H1 (cell line): ENCODE results near the gene CYP2W1. TPM values are rescaled to one million over a fixed set of nuclear protein-coding genes. Genes with fewer than 3 reads are reported as not detected.

Source experiments
- CTCF ChIA-PET: fragments of 300-600 bp; sonication (Branson Sonifier 250); formaldehyde crosslinking; loops from one replicate; lab custom pipeline; 2021; ENCODE audit not compliant: partially characterized antibody; lab: Charles Lee
- POLR2A ChIA-PET: fragments of 300-600 bp; sonication (Branson Sonifier 250); formaldehyde crosslinking; loops from one replicate; lab custom pipeline; 2021; ENCODE audit warnings: inconsistent platforms; ENCODE audit not compliant: partially characterized antibody; lab: Charles Lee
- DNase-seq, 2 experiments: peaks; one replicate each; pipeline versions ENCODE4 v3.0.0 to v3.0.0-alpha.2; 2010 to 2022; ENCODE audit warnings: low spot score in 2 of 2, low read depth in 1 of 2, mixed read lengths in 1 of 2
- FAIRE-seq: peaks from 2 replicates; lab custom pipeline; 2011; peaks lifted over from hg19 to GRCh38; lab: Jason Lieb, UNC
- H2AFZ ChIP-seq: 2 replicates; pipeline ENCODE4 v1.8.1; 2012; ENCODE audit warnings: low read length, inconsistent platforms
- H2AK5ac ChIP-seq: 2 replicates; pipeline ENCODE4 v1.6.1; 2013; ENCODE audit warnings: low read depth, low read length
- H2BK120ac ChIP-seq: replicated peaks from 2 replicates; pipeline ENCODE3; 2013; ENCODE audit warnings: low read depth, low read length, inconsistent platforms
- H2BK12ac ChIP-seq: 2 replicates; pipeline ENCODE4 v1.6.1; 2013; ENCODE audit warnings: low read depth, low read length
- H2BK15ac ChIP-seq: 2 replicates; pipeline ENCODE4 v1.6.1; 2013; ENCODE audit warnings: low read length
- H2BK20ac ChIP-seq: 2 replicates; pipeline ENCODE4 v1.6.1; 2013; ENCODE audit warnings: low read length
- H2BK5ac ChIP-seq: 2 replicates; pipeline ENCODE4 v1.6.1; 2013; ENCODE audit warnings: low read depth, low read length
- H3K14ac ChIP-seq: 2 replicates; pipeline ENCODE4 v1.6.1; 2013; ENCODE audit warnings: inconsistent platforms; ENCODE audit not compliant: insufficient read length
- H3K18ac ChIP-seq: 2 replicates; pipeline ENCODE4 v1.6.1; 2013; ENCODE audit warnings: low read length; ENCODE audit errors: extremely low read depth
- H3K23ac ChIP-seq: 2 replicates; pipeline ENCODE4 v1.6.1; 2013; ENCODE audit warnings: inconsistent platforms; ENCODE audit not compliant: insufficient read length
- H3K23me2 ChIP-seq: 2 replicates; pipeline ENCODE4 v1.6.1; 2013; ENCODE audit warnings: low read depth, low read length
- H3K27ac ChIP-seq: 2 replicates; pipeline ENCODE4 v1.6.1; 2011; ENCODE audit warnings: low read depth, low read length, inconsistent platforms
- H3K27me3 ChIP-seq, 4 experiments: replicated peaks in 1 of 4; 1 replicate in 1 of 4; 2 replicates in 3 of 4; pipeline versions ENCODE4 v1.6.1 to v1.8.1; 2011 to 2013; ENCODE audit warnings: low read length in 3 of 4, mild to moderate bottlenecking in 3 of 4, inconsistent platforms in 2 of 4, mixed read lengths in 2 of 4, moderate library complexity in 1 of 4; ENCODE audit not compliant: control insufficient read depth in 3 of 4, insufficient read depth in 3 of 4; ENCODE audit errors: extremely low read depth in 1 of 4
- H3K36me3 ChIP-seq, 4 experiments: 2 replicates each; pipeline versions ENCODE4 v1.6.1 to v1.8.1; 2011 to 2013; ENCODE audit warnings: mild to moderate bottlenecking in 4 of 4, low read length in 3 of 4, moderate library complexity in 2 of 4, control low read depth in 1 of 4, inconsistent platforms in 1 of 4; ENCODE audit not compliant: insufficient read depth in 4 of 4, control insufficient read depth in 2 of 4
- H3K4ac ChIP-seq: replicated peaks from 2 replicates; pipeline ENCODE3; 2013; ENCODE audit warnings: low read length, low read depth, mixed read lengths, inconsistent platforms; ENCODE audit not compliant: insufficient read length
- H3K4me1 ChIP-seq, 4 experiments: replicated peaks in 1 of 4; 1 replicate in 1 of 4; 2 replicates in 3 of 4; pipeline versions ENCODE4 v1.6.1 to v1.8.1; 2011 to 2013; ENCODE audit warnings: low read length in 3 of 4, inconsistent platforms in 2 of 4, mixed read lengths in 1 of 4; ENCODE audit not compliant: insufficient read depth in 4 of 4, control insufficient read depth in 3 of 4
- H3K4me2 ChIP-seq, 2 experiments: 2 replicates each; pipeline versions ENCODE4 v1.6.1 to v1.8.1; 2011 to 2013; ENCODE audit warnings: low read depth in 2 of 2, low read length in 2 of 2, control low read depth in 1 of 2, inconsistent platforms in 1 of 2, mild to moderate bottlenecking in 1 of 2; ENCODE audit not compliant: insufficient read depth in 1 of 2
- H3K4me3 ChIP-seq, 4 experiments: fragments of 200-600, 300-600 bp in 1 of 4; sonication (generic), shearing (Covaris generic), sonication (Bioruptor Twin) in 1 of 4; 2 replicates each; pipeline versions ENCODE4 v1.5.1 to v1.8.1; 2011 to 2016; ENCODE audit warnings: low read length in 4 of 4, low read depth in 3 of 4, control low read depth in 2 of 4, inconsistent platforms in 2 of 4, mild to moderate bottlenecking in 2 of 4, mixed read lengths in 1 of 4, moderate library complexity in 1 of 4; ENCODE audit not compliant: insufficient read depth in 2 of 4; ENCODE audit errors: extremely low read depth in 1 of 4
- H3K56ac ChIP-seq: replicated peaks from 2 replicates; pipeline ENCODE3; 2013; ENCODE audit warnings: low read depth, mild to moderate bottlenecking, mixed read lengths, low read length, inconsistent platforms; ENCODE audit not compliant: insufficient read length
- H3K79me1 ChIP-seq: 2 replicates; pipeline ENCODE4 v1.6.1; 2013; ENCODE audit warnings: low read depth, low read length, control low read depth
- H3K79me2 ChIP-seq, 2 experiments: 2 replicates each; pipeline versions ENCODE4 v1.6.1 to v1.8.1; 2012 to 2013; ENCODE audit warnings: low read length in 2 of 2, mild to moderate bottlenecking in 2 of 2, inconsistent platforms in 1 of 2; ENCODE audit not compliant: insufficient read depth in 2 of 2, control insufficient read depth in 1 of 2
- H3K9ac ChIP-seq, 4 experiments: replicated peaks in 1 of 4; 1 replicate in 1 of 4; 2 replicates in 3 of 4; pipeline versions ENCODE4 v1.6.1 to v1.8.1; 2011 to 2013; ENCODE audit warnings: low read depth in 3 of 4, low read length in 3 of 4, control low read depth in 2 of 4, mild to moderate bottlenecking in 2 of 4, moderate library complexity in 2 of 4, inconsistent platforms in 1 of 4; ENCODE audit errors: extremely low read depth in 1 of 4
- H3K9me3 ChIP-seq, 2 experiments: 2 replicates each; pipeline versions ENCODE4 v1.6.1 to v1.8.1; 2012 to 2013; ENCODE audit warnings: mild to moderate bottlenecking in 2 of 2, moderate library complexity in 2 of 2, control low read depth in 1 of 2, inconsistent platforms in 1 of 2, low read depth in 1 of 2, low read length in 1 of 2, mixed read lengths in 1 of 2; ENCODE audit not compliant: insufficient read depth in 2 of 2
- H4K20me1 ChIP-seq, 2 experiments: replicated peaks in 1 of 2; 2 replicates each; pipeline versions ENCODE3 to v1.8.1; 2011 to 2013; ENCODE audit warnings: inconsistent platforms in 2 of 2, low read length in 2 of 2, mild to moderate bottlenecking in 1 of 2; ENCODE audit not compliant: insufficient read depth in 2 of 2, control insufficient read depth in 1 of 2
- H4K5ac ChIP-seq: 2 replicates; pipeline ENCODE4 v1.6.1; 2013; ENCODE audit warnings: low read length, low read depth, mixed read lengths, inconsistent platforms; ENCODE audit not compliant: insufficient read length
- H4K8ac ChIP-seq: 2 replicates; pipeline ENCODE4 v1.8.0; 2013; ENCODE audit warnings: mild to moderate bottlenecking, moderate library complexity, low read length, inconsistent platforms; ENCODE audit not compliant: insufficient read depth; ENCODE audit errors: extremely low read depth
- H4K91ac ChIP-seq: replicated peaks from 2 replicates; pipeline ENCODE3; 2013; ENCODE audit warnings: low read length, mixed read lengths, inconsistent platforms; ENCODE audit not compliant: insufficient read length
- ATF3 ChIP-seq: IDR thresholded peaks from 2 replicates; pipeline ENCODE4 v1.6.1; 2011; ENCODE audit warnings: low read depth, mild to moderate bottlenecking, low read length; ENCODE audit not compliant: insufficient read depth
- CTBP2 ChIP-seq: IDR thresholded peaks from 2 replicates; pipeline ENCODE4 v1.7.0; 2011; ENCODE audit warnings: borderline replicate concordance, mild to moderate bottlenecking, moderate library complexity, mixed read lengths, low read length; ENCODE audit not compliant: insufficient read depth, insufficient read length
- E2F6 ChIP-seq: IDR thresholded peaks from 2 replicates; pipeline ENCODE4 v1.6.1; 2012; ENCODE audit warnings: inconsistent platforms
- EGR1 ChIP-seq: IDR thresholded peaks from 2 replicates; pipeline ENCODE4 v1.6.1; 2011; ENCODE audit warnings: low read depth, low read length, borderline replicate concordance
- GTF2F1 ChIP-seq: IDR thresholded peaks from 2 replicates; pipeline ENCODE4 v1.6.1; 2012; ENCODE audit warnings: low read depth, low read length, improper control_type of control experiment, borderline replicate concordance
- KDM5A ChIP-seq: fragments of 200-600 bp; IDR thresholded peaks from 2 replicates; pipeline ENCODE4 v1.7.1; 2012; ENCODE audit warnings: mild to moderate bottlenecking, low read length, inconsistent platforms, mixed read lengths
- NRF1 ChIP-seq: IDR thresholded peaks from 2 replicates; pipeline ENCODE4 v1.6.1; 2011; ENCODE audit warnings: mild to moderate bottlenecking, low read depth, low read length, improper control_type of control experiment
- PHF8 ChIP-seq: fragments of 200-600 bp; sonication (generic); conservative IDR thresholded peaks from 2 replicates; pipeline ENCODE4 v1.7.1; 2012; ENCODE audit warnings: low read depth, mild to moderate bottlenecking, inconsistent platforms, low read length, moderate library complexity
- SP1 ChIP-seq: IDR thresholded peaks from 2 replicates; pipeline ENCODE4 v1.6.1; 2011; ENCODE audit warnings: low read depth, low read length
- SP2 ChIP-seq: IDR thresholded peaks from 2 replicates; pipeline ENCODE4 v1.6.1; 2012; ENCODE audit warnings: mild to moderate bottlenecking, low read length, inconsistent platforms
- WGBS, 2 experiments: shearing (Covaris generic) in 1 of 2; methylation state at CpG; one replicate each; pipeline versions ENCODE4 v1.1.6 to v1.1.7; 2013 to 2015; ENCODE audit warnings: low lambda C conversion rate in 2 of 2, mixed read lengths in 2 of 2, inconsistent platforms in 1 of 2, low coverage in 1 of 2, missing lambda C conversion rate in 1 of 2; ENCODE audit not compliant: insufficient replicate concordance in 2 of 2, insufficient coverage in 1 of 2, insufficient read length in 1 of 2; ENCODE audit errors: extremely low coverage in 1 of 2, missing lambda C conversion rate in 1 of 2; 5-methylcytosine and 5-hydroxymethylcytosine counted together
- polyA plus RNA-seq, 7 experiments: library from polyadenylated mRNA; depleted of rRNA in 3 of 7; stranded (reverse) in 5 of 7; unstranded in 2 of 7; fragments of >200 nt in 5 of 7; fragments of 200-250 nt in 2 of 7; gene quantifications; 1 replicate in 5 of 7; 2 replicates in 1 of 7; 4 replicates in 1 of 7; pipeline versions ENCODE4 v1.2.1 to v1.2.3, GENCODE V29; 2011 to 2013; ENCODE audit warnings: missing spikeins in 2 of 7, mixed read lengths in 2 of 7
- total RNA-seq: library from RNA; stranded (reverse); fragmentation: NEBNext Ultra II Directional; extraction: Animal tissue kit (Norgen Biotek cat#: 25700); gene quantifications from 2 replicates; pipeline ENCODE4 v1.2.1, GENCODE V29; 2021

CYP2W1 gene
- total and polyA plus RNA-seq, 2 of the 8 experiments (the other 6 are each of a cell fraction or from before 2014, with no cell fraction given): not detected

- peak overlapping the region; percentile 68; the same call in 1 of the 2 replicates for H4K8ac ChIP-seq
- no peaks in the 10 kb centered on the region for H4K20me1 ChIP-seq
- H3K4ac ChIP-seq: no peak overlapping the region
- H3K4me1 ChIP-seq: peaks cover 0 to 9% (median 4%) of the 10 kb centered on the region in 4 experiments; a peak in 5 of 7 replicates
- WGBS, 2 experiments: 92% methylated on average over 25 of the region's 39 CpGs; no CpG with 5 or more reads in 1 of the 2 experiments
- no peak overlapping the region for H3K4me2 ChIP-seq
- no peak overlapping the region for H3K56ac ChIP-seq
- H3K23me2 ChIP-seq: no peaks in the 10 kb centered on the region
- H2BK5ac ChIP-seq: no peak overlapping the region
- H3K9ac ChIP-seq: no peak overlapping the region
- no peak overlapping the region for H2AK5ac ChIP-seq
- no peak overlapping the region for H3K27ac ChIP-seq
- H3K23ac ChIP-seq: no peak overlapping the region
- H4K5ac ChIP-seq: no peak overlapping the region
- H3K27me3 ChIP-seq: no peaks in the 10 kb centered on the region
- no peaks in the 10 kb centered on the region for H3K79me1 ChIP-seq
- no peak overlapping the region for H2BK20ac ChIP-seq
- no peak overlapping the region for H3K4me3 ChIP-seq
- no peak for DNase-seq
- no peak overlapping the region for H2AFZ ChIP-seq
- ChIA-PET POLR2A (interaction anchor here (2.4 kb wide), 1 partner anchor 10 kb away, joined by 12 read pairs; the partner anchor contains the start of gene COX19), CTCF (interaction anchor here (0.6 to 1.5 kb wide), 5 partner anchors 9 to 76 kb away, joined by 3 to 8 read pairs (median 3); partner anchors contain the start of gene COX19)
- no peaks in the 10 kb centered on the region for H3K36me3 ChIP-seq
- no peak overlapping the region for H2BK15ac ChIP-seq
- H3K14ac ChIP-seq: no peak overlapping the region
- H4K91ac ChIP-seq: no peak overlapping the region
- no peak for FAIRE-seq
- H3K18ac ChIP-seq: no peak overlapping the region
- H2BK120ac ChIP-seq: no peak overlapping the region
- H2BK12ac ChIP-seq: no peak overlapping the region
- no peaks in the 10 kb centered on the region for H3K9me3 ChIP-seq
- H3K79me2 ChIP-seq: no peaks in the 10 kb centered on the region
- TF ChIP-seq SP1: no peak
- TF ChIP-seq SP2: no peak
- TF ChIP-seq PHF8: no peak
- no peak for TF ChIP-seq KDM5A
- no peak for TF ChIP-seq ATF3
- TF ChIP-seq GTF2F1: no peak
- no peak for TF ChIP-seq CTBP2
- TF ChIP-seq EGR1: no peak
- no peak for TF ChIP-seq NRF1
- no peak for TF ChIP-seq E2F6
Measured at GRCh38 chr7:984361-985126, 1.6 kb downstream of the CYP2W1 start.
